HG03342 (cell line): Measurements from ENCODE around the gene ADRA1B.
"Not testable (repeated sequence)": the region's sequence is repeated elsewhere in the genome, so short reads cannot be mapped to it uniquely, and the experiment has no call there.

Experiments used
- ATAC-seq: cut with Tn5 transposase; IDR thresholded peaks from one replicate; pipeline ENCODE4 v1.9.1; 2021; ENCODE audit warnings: mild to moderate bottlenecking, moderate library complexity; ENCODE audit not compliant: unreplicated experiment

ADRA1B gene

DNA sequence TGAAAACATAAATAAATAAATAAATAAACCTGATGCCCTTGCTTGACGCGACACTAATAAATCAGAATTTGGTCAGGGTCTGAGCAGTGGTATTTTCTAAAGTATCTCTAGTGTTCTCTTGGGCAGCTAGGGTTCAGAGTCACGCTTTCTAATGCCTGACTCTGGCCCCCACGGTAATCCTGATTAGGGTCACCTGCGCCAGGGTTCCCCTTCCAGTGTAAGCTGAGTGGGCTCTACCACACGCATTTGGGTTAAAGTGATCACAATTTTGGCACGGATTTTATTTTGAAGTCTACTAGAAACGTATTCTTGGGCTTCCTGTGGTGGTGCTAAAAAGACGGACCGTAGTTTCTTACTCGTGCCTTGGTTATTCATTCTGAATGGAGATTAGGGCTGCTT lies 93.3 kb downstream of the ADRA1B start:
- ATAC-seq: peak; percentile 15

DNA sequence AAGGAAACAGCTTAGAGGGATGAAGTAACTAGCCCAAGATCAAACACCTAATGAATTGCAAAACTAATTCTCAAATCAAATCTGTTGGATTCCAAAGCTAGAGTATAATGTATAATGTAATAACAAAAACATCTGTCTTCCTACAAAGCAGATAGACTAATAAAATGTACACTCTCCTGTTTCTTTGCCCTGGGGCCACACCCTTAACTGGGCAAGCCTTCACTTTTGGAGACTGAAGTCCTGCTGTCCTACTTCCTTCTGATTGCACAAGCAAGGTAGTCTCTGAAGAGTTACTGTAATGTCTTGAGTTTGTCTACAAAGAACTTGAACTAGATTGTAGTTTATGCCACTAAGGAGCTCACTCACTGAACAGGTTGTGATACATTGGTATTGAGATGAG lies 95.2 kb downstream of the ADRA1B start:
- no peak for ATAC-seq

DNA sequence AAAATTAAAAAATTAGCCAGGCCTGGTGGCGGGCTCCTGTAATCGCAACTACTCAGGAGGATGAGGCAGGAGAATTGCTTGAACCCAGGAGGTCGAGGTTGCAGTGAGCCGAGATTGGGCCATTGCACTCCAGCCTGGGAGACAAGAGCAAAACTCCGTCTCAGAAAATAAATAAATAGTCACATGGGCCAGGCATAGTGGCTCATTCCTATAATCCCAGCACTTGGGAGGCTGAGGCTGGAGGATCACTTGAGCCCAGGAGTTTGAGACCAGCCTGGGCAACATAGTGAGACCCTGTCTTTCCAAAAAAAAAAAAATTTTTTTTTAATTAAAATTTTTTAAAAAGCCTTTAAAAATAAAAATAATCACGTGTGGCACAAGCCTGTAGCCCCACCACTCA lies 97.9 kb downstream of the ADRA1B start:
- ATAC-seq: not testable (repeated sequence)

DNA sequence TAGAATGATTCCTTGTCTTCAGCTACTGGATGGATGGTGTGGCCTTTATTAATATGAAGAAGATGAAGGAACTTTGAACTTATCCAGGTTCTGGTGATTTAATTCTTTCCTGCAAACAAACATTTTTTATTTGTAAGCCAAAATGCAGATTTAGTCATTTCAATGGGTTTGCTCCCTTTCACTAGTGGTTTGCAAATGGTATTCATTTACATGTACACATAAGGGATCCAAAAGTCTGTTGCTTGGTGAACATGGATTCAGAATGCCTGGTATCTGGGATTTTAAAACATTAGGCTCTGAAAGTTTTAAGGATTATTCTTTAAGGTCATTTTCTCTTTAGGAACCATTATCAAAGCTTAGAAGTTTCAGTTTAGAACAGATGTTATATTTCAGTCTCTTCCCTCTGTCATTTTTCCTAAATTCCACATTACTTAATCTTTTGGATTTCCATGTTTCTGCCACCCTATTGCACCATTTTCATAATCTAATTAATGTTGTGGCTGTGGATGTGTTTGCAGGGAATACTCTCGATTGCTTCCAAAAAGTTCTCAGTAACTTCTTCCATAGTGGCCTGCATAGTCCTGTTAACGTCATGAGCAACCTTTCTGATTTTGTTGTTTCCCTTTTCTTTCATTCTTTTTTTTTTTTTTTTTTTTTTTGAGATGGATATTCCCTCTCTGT lies 102.8 kb downstream of the ADRA1B start:
- ATAC-seq: no peak

DNA sequence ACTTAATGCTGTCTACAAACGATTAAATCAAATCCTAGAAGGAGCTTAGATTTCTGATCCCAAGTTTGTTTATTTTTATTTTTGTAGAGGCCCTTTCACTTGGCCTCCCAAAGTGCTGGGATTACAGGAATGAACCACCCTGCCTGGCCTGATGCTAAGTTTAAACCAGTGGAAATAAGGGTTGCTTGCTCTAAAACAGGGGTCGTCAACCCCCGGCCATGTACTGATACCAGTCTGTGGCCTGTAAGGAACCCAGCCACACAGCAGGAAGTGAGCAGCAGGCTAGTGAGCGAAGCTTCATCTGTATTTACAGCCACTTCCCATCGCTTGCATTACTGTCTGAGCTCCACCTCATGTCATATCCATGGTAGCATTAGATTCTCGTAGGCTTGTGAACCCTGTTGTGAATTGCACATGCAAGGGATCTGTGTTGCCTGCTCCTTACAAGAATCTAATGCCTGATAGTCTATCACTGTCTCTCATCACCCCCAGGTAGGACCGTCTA lies 104.0 kb downstream of the ADRA1B start:
- ATAC-seq: no peak

DNA sequence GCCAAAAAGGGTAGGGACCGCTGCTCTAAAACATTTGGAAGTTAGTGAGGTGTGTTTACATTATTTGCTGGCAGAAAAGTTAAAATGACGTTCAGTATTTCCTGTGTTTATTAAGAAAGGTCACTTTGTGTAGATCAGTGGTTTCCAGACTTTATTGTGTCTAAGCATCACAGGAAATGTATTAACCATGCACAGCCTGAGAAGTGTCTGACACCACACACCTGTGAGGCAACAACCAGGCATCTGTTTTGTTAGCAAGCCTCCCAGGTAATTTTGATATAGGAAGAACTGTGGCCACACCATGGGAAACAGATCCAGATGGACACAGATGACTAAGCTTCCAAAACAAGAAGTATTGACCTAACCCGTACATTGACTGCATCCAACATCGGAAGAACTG lies 104.7 kb downstream of the ADRA1B start:
- no peak for ATAC-seq

DNA sequence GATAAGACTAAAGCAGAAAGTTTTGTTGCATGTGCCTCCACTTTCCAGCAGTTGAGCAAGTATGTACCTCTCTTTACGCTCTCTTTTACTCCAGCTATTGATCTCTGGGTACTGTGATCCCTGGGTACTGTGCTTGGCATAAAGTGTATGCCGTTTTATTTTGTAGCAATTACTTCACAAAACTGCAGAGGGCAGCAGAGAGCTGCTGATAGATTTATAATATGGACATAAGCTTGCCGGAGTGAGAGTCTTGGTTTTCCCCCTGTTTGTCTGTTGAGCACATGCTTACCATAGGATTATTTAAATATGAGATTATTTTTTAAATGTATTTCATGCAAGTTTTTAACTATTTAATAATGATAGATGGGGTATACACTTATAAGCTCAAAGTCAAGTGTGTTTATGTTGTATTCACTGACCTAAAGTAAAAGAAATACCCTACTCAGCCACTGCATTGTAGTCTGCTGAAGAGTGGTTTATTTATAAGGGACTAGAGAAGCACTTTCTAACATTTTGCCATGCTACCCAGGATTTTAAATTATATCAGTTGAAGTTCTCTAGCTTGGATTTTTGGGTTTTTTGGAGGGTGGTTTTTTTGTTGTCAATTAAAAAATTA lies 105.7 kb downstream of the ADRA1B start:
- ATAC-seq: peak; percentile 93
